H1 (cell line): Measurements from ENCODE around the gene UQCC5. TPM values are rescaled to one million over a fixed set of nuclear protein-coding genes. Genes with fewer than 3 reads are reported as not detected.

Experiments used
- CTCF ChIA-PET: fragments of 300-600 bp; sonication (Branson Sonifier 250); formaldehyde crosslinking; loops from one replicate; lab custom pipeline; 2021; ENCODE audit not compliant: partially characterized antibody; lab: Charles Lee
- POLR2A ChIA-PET: fragments of 300-600 bp; sonication (Branson Sonifier 250); formaldehyde crosslinking; loops from one replicate; lab custom pipeline; 2021; ENCODE audit warnings: inconsistent platforms; ENCODE audit not compliant: partially characterized antibody; lab: Charles Lee
- DNase-seq, 2 experiments: peaks; one replicate each; pipeline versions ENCODE4 v3.0.0 to v3.0.0-alpha.2; 2010 to 2022; ENCODE audit warnings: low spot score in 2 of 2, low read depth in 1 of 2, mixed read lengths in 1 of 2
- FAIRE-seq: peaks from 2 replicates; lab custom pipeline; 2011; peaks lifted over from hg19 to GRCh38; lab: Jason Lieb, UNC
- H2AFZ ChIP-seq: 2 replicates; pipeline ENCODE4 v1.8.1; 2012; ENCODE audit warnings: low read length, inconsistent platforms
- H2AK5ac ChIP-seq: 2 replicates; pipeline ENCODE4 v1.6.1; 2013; ENCODE audit warnings: low read depth, low read length
- H2BK120ac ChIP-seq: replicated peaks from 2 replicates; pipeline ENCODE3; 2013; ENCODE audit warnings: low read depth, low read length, inconsistent platforms
- H2BK12ac ChIP-seq: 2 replicates; pipeline ENCODE4 v1.6.1; 2013; ENCODE audit warnings: low read depth, low read length
- H2BK15ac ChIP-seq: 2 replicates; pipeline ENCODE4 v1.6.1; 2013; ENCODE audit warnings: low read length
- H2BK20ac ChIP-seq: 2 replicates; pipeline ENCODE4 v1.6.1; 2013; ENCODE audit warnings: low read length
- H2BK5ac ChIP-seq: 2 replicates; pipeline ENCODE4 v1.6.1; 2013; ENCODE audit warnings: low read depth, low read length
- H3K14ac ChIP-seq: 2 replicates; pipeline ENCODE4 v1.6.1; 2013; ENCODE audit warnings: inconsistent platforms; ENCODE audit not compliant: insufficient read length
- H3K18ac ChIP-seq: 2 replicates; pipeline ENCODE4 v1.6.1; 2013; ENCODE audit warnings: low read length; ENCODE audit errors: extremely low read depth
- H3K23ac ChIP-seq: 2 replicates; pipeline ENCODE4 v1.6.1; 2013; ENCODE audit warnings: inconsistent platforms; ENCODE audit not compliant: insufficient read length
- H3K23me2 ChIP-seq: 2 replicates; pipeline ENCODE4 v1.6.1; 2013; ENCODE audit warnings: low read depth, low read length
- H3K27ac ChIP-seq: 2 replicates; pipeline ENCODE4 v1.6.1; 2011; ENCODE audit warnings: low read depth, low read length, inconsistent platforms
- H3K27me3 ChIP-seq, 4 experiments: replicated peaks in 1 of 4; 1 replicate in 1 of 4; 2 replicates in 3 of 4; pipeline versions ENCODE4 v1.6.1 to v1.8.1; 2011 to 2013; ENCODE audit warnings: low read length in 3 of 4, mild to moderate bottlenecking in 3 of 4, inconsistent platforms in 2 of 4, mixed read lengths in 2 of 4, moderate library complexity in 1 of 4; ENCODE audit not compliant: control insufficient read depth in 3 of 4, insufficient read depth in 3 of 4; ENCODE audit errors: extremely low read depth in 1 of 4
- H3K36me3 ChIP-seq, 4 experiments: 2 replicates each; pipeline versions ENCODE4 v1.6.1 to v1.8.1; 2011 to 2013; ENCODE audit warnings: mild to moderate bottlenecking in 4 of 4, low read length in 3 of 4, moderate library complexity in 2 of 4, control low read depth in 1 of 4, inconsistent platforms in 1 of 4; ENCODE audit not compliant: insufficient read depth in 4 of 4, control insufficient read depth in 2 of 4
- H3K4ac ChIP-seq: replicated peaks from 2 replicates; pipeline ENCODE3; 2013; ENCODE audit warnings: low read length, low read depth, mixed read lengths, inconsistent platforms; ENCODE audit not compliant: insufficient read length
- H3K4me1 ChIP-seq, 4 experiments: replicated peaks in 1 of 4; 1 replicate in 1 of 4; 2 replicates in 3 of 4; pipeline versions ENCODE4 v1.6.1 to v1.8.1; 2011 to 2013; ENCODE audit warnings: low read length in 3 of 4, inconsistent platforms in 2 of 4, mixed read lengths in 1 of 4; ENCODE audit not compliant: insufficient read depth in 4 of 4, control insufficient read depth in 3 of 4
- H3K4me2 ChIP-seq, 2 experiments: 2 replicates each; pipeline versions ENCODE4 v1.6.1 to v1.8.1; 2011 to 2013; ENCODE audit warnings: low read depth in 2 of 2, low read length in 2 of 2, control low read depth in 1 of 2, inconsistent platforms in 1 of 2, mild to moderate bottlenecking in 1 of 2; ENCODE audit not compliant: insufficient read depth in 1 of 2
- H3K4me3 ChIP-seq, 4 experiments: fragments of 200-600, 300-600 bp in 1 of 4; sonication (generic), shearing (Covaris generic), sonication (Bioruptor Twin) in 1 of 4; 2 replicates each; pipeline versions ENCODE4 v1.5.1 to v1.8.1; 2011 to 2016; ENCODE audit warnings: low read length in 4 of 4, low read depth in 3 of 4, control low read depth in 2 of 4, inconsistent platforms in 2 of 4, mild to moderate bottlenecking in 2 of 4, mixed read lengths in 1 of 4, moderate library complexity in 1 of 4; ENCODE audit not compliant: insufficient read depth in 2 of 4; ENCODE audit errors: extremely low read depth in 1 of 4
- H3K56ac ChIP-seq: replicated peaks from 2 replicates; pipeline ENCODE3; 2013; ENCODE audit warnings: low read depth, mild to moderate bottlenecking, mixed read lengths, low read length, inconsistent platforms; ENCODE audit not compliant: insufficient read length
- H3K79me1 ChIP-seq: 2 replicates; pipeline ENCODE4 v1.6.1; 2013; ENCODE audit warnings: low read depth, low read length, control low read depth
- H3K79me2 ChIP-seq, 2 experiments: 2 replicates each; pipeline versions ENCODE4 v1.6.1 to v1.8.1; 2012 to 2013; ENCODE audit warnings: low read length in 2 of 2, mild to moderate bottlenecking in 2 of 2, inconsistent platforms in 1 of 2; ENCODE audit not compliant: insufficient read depth in 2 of 2, control insufficient read depth in 1 of 2
- H3K9ac ChIP-seq, 4 experiments: replicated peaks in 1 of 4; 1 replicate in 1 of 4; 2 replicates in 3 of 4; pipeline versions ENCODE4 v1.6.1 to v1.8.1; 2011 to 2013; ENCODE audit warnings: low read depth in 3 of 4, low read length in 3 of 4, control low read depth in 2 of 4, mild to moderate bottlenecking in 2 of 4, moderate library complexity in 2 of 4, inconsistent platforms in 1 of 4; ENCODE audit errors: extremely low read depth in 1 of 4
- H3K9me3 ChIP-seq, 2 experiments: 2 replicates each; pipeline versions ENCODE4 v1.6.1 to v1.8.1; 2012 to 2013; ENCODE audit warnings: mild to moderate bottlenecking in 2 of 2, moderate library complexity in 2 of 2, control low read depth in 1 of 2, inconsistent platforms in 1 of 2, low read depth in 1 of 2, low read length in 1 of 2, mixed read lengths in 1 of 2; ENCODE audit not compliant: insufficient read depth in 2 of 2
- H4K20me1 ChIP-seq, 2 experiments: replicated peaks in 1 of 2; 2 replicates each; pipeline versions ENCODE3 to v1.8.1; 2011 to 2013; ENCODE audit warnings: inconsistent platforms in 2 of 2, low read length in 2 of 2, mild to moderate bottlenecking in 1 of 2; ENCODE audit not compliant: insufficient read depth in 2 of 2, control insufficient read depth in 1 of 2
- H4K5ac ChIP-seq: 2 replicates; pipeline ENCODE4 v1.6.1; 2013; ENCODE audit warnings: low read length, low read depth, mixed read lengths, inconsistent platforms; ENCODE audit not compliant: insufficient read length
- H4K8ac ChIP-seq: 2 replicates; pipeline ENCODE4 v1.8.0; 2013; ENCODE audit warnings: mild to moderate bottlenecking, moderate library complexity, low read length, inconsistent platforms; ENCODE audit not compliant: insufficient read depth; ENCODE audit errors: extremely low read depth
- H4K91ac ChIP-seq: replicated peaks from 2 replicates; pipeline ENCODE3; 2013; ENCODE audit warnings: low read length, mixed read lengths, inconsistent platforms; ENCODE audit not compliant: insufficient read length
- GABPA ChIP-seq: IDR thresholded peaks from 2 replicates; pipeline ENCODE4 v1.6.1; 2011; ENCODE audit warnings: mild to moderate bottlenecking, low read length, moderate library complexity, borderline replicate concordance; ENCODE audit not compliant: insufficient read depth
- TAF1 ChIP-seq: IDR thresholded peaks from 2 replicates; pipeline ENCODE4 v1.6.1; 2011; ENCODE audit warnings: mild to moderate bottlenecking, low read depth, low read length
- TAF7 ChIP-seq: optimal IDR thresholded peaks from 2 replicates; pipeline ENCODE3; 2011; ENCODE audit warnings: low read depth, mild to moderate bottlenecking, inconsistent platforms, low read length, moderate library complexity, borderline replicate concordance
- WGBS, 2 experiments: shearing (Covaris generic) in 1 of 2; methylation state at CpG; one replicate each; pipeline versions ENCODE4 v1.1.6 to v1.1.7; 2013 to 2015; ENCODE audit warnings: low lambda C conversion rate in 2 of 2, mixed read lengths in 2 of 2, inconsistent platforms in 1 of 2, low coverage in 1 of 2, missing lambda C conversion rate in 1 of 2; ENCODE audit not compliant: insufficient replicate concordance in 2 of 2, insufficient coverage in 1 of 2, insufficient read length in 1 of 2; ENCODE audit errors: extremely low coverage in 1 of 2, missing lambda C conversion rate in 1 of 2; 5-methylcytosine and 5-hydroxymethylcytosine counted together
- polyA plus RNA-seq, 7 experiments: library from polyadenylated mRNA; depleted of rRNA in 3 of 7; stranded (reverse) in 5 of 7; unstranded in 2 of 7; fragments of >200 nt in 5 of 7; fragments of 200-250 nt in 2 of 7; gene quantifications; 1 replicate in 5 of 7; 2 replicates in 1 of 7; 4 replicates in 1 of 7; pipeline versions ENCODE4 v1.2.1 to v1.2.3, GENCODE V29; 2011 to 2013; ENCODE audit warnings: missing spikeins in 2 of 7, mixed read lengths in 2 of 7
- total RNA-seq: library from RNA; stranded (reverse); fragmentation: NEBNext Ultra II Directional; extraction: Animal tissue kit (Norgen Biotek cat#: 25700); gene quantifications from 2 replicates; pipeline ENCODE4 v1.2.1, GENCODE V29; 2021

The UQCC5 gene
- total and polyA plus RNA-seq, 2 of the 8 experiments (the other 6 are each of a cell fraction or from before 2014, with no cell fraction given) = 35.0 to 37.7 TPM

DNA sequence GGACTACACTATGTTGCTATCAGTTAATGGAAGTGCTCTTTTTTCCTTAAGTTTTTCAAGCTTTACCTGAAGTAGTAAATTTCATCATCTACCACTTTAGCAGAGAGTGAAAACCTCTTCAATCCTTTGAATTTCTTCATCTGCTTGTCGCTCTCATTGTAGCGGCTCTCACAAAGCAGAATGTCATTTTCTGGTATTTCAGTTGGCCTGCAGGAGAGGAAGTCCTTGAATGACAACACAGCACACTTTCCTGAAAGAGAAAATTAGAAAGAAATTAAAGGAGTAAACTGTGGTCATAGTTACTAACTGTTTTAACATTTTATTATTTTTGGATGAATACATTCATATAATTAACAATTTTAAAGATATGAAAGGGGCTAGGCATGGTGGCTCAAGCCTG is 27.6 kb downstream of the UQCC5 start:
- 97% methylated on average over 2 of the region's 2 CpGs; no CpG with 5 or more reads in 1 of the 2 experiments for WGBS, 2 experiments
- Histone ChIP-seq H3K79me1 (no peaks in the 10 kb centered on the region), H3K23me2 (no peaks in the 10 kb centered on the region), H4K5ac (no peak overlapping the region), H4K91ac (no peak overlapping the region), H3K56ac (no peak overlapping the region), H2AFZ (no peak overlapping the region), H2AK5ac (no peak overlapping the region), H3K27ac (no peak overlapping the region), H2BK15ac (no peak overlapping the region), H3K18ac (no peak overlapping the region), H4K20me1 (peaks cover 0 to 2% of the 10 kb centered on the region in 2 experiments), H4K8ac (no peak overlapping the region), H3K4me1 (no peaks in the 10 kb centered on the region), H3K4me3 (no peak overlapping the region), H2BK20ac (no peak overlapping the region), H2BK5ac (no peak overlapping the region), H3K36me3 (peaks cover 6 to 30% (median 21%) of the 10 kb centered on the region in 4 experiments), H3K79me2 (no peaks in the 10 kb centered on the region), H3K27me3 (no peaks in the 10 kb centered on the region), H3K9me3 (no peaks in the 10 kb centered on the region), H2BK120ac (no peak overlapping the region), H3K4me2 (no peak overlapping the region), H3K9ac (no peak overlapping the region), H3K4ac (no peak overlapping the region), H3K23ac (no peak overlapping the region), H2BK12ac (no peak overlapping the region), H3K14ac (no peak overlapping the region)
- CTCF ChIA-PET = interaction anchor here (1.4 kb wide), 1 partner anchor 13 kb away, joined by 4 read pairs; no protein-coding TSS in a partner anchor
- no peak for DNase-seq
- no peak for FAIRE-seq
- POLR2A ChIA-PET = interaction anchor here (0.6 kb wide), 1 partner anchor 16 kb away, joined by 3 read pairs; no protein-coding TSS in a partner anchor
- TF ChIP-seq TAF7 (no peak), TAF1 (no peak), GABPA (no peak)
